ENCODE results near the gene RASA3.

Gene RASA3

DNA sequence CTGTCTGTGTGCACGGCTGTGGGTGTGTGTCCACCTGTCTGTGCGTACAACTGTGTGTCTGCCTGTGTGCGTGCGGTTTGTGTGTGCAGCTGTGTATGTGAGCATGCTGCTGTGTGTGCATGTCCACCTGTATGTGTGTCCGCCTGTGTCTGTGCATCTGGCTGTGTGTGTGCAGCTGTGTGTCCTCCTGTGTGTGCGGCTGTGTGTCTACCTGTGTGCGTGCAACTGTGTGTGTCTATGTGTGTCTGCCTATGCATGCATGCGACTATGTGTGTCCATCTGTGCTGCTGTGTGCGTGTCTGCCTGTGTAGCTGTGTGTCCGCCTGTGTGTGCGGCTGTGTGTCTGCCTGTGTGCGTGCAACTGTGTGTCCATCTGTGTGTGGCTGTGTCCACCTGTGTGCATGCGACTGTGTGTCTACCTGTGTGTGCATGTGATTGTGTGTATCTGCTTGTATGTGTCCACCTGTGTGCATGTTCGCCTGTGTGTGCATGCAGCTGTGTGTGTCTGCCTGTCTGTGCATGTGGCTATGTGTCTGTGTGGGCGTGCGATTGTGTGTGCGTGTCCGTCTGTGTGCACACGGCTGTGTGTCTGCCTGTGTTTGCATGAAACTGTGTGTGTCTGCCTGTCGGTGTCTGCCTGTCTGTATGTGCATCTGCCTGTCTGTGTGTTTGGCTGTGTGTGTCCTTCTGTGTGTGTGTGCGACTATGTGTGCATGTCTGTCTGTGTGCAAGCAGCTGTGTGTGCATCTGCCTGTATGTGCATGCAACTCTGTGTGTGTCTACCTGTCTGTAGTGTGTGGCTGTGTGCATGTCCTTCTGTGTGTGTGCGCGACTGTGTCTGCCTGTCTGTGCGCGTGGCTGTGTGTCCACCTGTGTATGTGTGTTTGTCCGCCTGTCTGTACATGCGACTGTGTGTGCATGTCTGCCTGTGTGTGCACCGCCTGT is 101.5 kb downstream of the RASA3 start:
- DNase-seq (ENCODE audit: insufficient read length, low spot score) = no peak
- TF ChIP-seq, protein P1, sequence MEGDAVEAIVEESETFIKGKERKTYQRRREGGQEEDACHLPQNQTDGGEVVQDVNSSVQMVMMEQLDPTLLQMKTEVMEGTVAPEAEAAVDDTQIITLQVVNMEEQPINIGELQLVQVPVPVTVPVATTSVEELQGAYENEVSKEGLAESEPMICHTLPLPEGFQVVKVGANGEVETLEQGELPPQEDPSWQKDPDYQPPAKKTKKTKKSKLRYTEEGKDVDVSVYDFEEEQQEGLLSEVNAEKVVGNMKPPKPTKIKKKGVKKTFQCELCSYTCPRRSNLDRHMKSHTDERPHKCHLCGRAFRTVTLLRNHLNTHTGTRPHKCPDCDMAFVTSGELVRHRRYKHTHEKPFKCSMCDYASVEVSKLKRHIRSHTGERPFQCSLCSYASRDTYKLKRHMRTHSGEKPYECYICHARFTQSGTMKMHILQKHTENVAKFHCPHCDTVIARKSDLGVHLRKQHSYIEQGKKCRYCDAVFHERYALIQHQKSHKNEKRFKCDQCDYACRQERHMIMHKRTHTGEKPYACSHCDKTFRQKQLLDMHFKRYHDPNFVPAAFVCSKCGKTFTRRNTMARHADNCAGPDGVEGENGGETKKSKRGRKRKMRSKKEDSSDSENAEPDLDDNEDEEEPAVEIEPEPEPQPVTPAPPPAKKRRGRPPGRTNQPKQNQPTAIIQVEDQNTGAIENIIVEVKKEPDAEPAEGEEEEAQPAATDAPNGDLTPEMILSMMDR (IDR thresholded peaks at IDR 0.05; ENCODE audit: insufficient read depth, missing control alignments) = no peak
- FAIRE-seq = no peak

DNA sequence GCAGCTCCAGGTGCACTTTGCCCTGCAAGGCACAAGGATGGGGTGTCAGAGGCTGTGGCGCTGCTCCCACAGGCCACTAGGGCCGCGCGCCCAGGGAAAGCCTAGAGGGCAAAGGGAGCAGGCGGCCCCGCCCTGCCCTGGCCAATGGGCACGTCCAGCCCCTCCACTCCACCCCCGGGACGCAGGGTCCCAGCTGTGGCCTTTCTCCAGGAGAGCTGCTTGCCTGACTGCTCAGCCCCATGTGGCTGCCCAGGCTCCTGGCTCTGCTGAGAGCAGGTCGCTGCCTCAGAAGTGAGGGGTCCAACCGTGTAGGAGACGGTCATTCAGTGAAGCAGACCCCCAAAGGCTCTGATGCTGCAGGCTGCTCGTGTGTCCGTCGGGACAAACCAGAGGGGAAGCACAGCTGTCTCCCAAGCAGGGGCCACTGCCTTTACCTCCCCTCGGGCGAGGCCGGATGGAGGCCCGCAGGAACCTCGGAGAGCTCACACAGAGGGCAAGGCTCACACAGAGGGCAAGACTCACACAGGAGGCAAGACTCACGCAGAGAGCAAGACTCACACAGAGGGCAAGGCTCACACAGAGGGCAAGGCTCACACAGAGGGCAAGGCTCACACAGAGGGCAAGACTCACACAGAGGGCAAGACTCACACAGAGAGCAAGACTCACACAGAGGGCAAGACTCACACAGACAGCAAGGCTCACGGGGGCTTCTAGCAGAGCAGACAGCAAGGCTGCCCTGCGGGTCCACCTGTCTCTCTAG is 102.4 kb downstream of the RASA3 start:
- TF ChIP-seq, protein P1 (IDR thresholded peaks at IDR 0.05; ENCODE audit: insufficient read depth, missing control alignments) = no peak
- FAIRE-seq = no peak
- no peak for DNase-seq (ENCODE audit: insufficient read length, low spot score)

DNA sequence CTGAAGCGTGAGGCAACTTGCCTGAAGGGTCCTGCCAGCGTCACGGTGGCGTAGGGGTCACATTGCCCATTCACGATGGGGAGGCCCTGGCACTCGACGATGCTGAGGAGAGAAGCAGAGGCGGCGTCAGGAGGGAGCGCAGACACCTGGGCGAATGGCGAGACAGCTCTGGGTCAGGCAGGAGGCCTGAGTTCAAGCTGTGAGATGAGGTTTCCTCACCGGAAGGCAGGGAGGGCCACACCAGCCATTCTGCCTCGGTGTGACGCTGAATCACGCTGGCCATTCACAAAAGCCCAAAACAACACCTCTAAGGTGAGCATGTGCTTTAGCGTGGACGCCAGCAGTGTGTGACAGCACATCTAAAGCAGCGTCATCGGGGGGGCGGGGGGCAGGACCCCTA is 104.6 kb downstream of the RASA3 start:
- no peak for FAIRE-seq
- DNase-seq (ENCODE audit: insufficient read length, low spot score) = no peak
- TF ChIP-seq, protein P1 (IDR thresholded peaks at IDR 0.05; ENCODE audit: insufficient read depth, missing control alignments) = no peak

DNA sequence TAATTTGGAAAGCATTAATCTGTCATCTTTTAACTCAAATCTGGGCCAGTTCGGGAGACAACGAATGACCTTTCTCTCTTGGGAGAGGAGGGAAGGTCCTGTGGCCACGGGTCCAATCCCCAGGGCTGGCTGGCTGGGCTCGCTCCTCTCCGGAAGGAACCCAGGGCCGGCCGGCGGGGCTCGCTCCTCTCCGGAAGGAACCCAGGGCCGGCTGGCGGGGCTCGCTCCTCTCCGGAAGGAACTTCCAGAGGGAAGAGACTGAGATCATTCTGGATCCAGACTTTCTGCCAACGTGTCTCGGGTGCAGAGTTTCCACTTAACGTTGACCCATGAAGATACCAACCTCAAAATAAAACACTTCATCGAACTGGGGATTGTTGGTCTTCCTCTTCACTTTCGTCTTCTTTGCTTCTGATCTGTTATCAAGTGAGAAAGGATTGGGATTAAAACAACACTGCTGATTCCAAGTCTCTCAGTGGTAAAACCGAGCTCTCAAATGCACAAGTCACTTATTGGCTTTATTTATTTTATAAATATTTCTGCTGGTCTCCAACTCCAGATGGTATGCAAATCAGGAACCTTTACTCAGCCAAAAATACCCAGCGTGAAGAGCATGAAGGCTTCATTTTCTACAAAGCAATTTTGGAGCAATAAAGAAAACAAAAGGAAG is 105.2 kb downstream of the RASA3 start:
- FAIRE-seq = no peak
- no peak for DNase-seq (ENCODE audit: insufficient read length, low spot score)
- TF ChIP-seq, protein P1 (IDR thresholded peaks at IDR 0.05; ENCODE audit: insufficient read depth, missing control alignments) = no peak

DNA sequence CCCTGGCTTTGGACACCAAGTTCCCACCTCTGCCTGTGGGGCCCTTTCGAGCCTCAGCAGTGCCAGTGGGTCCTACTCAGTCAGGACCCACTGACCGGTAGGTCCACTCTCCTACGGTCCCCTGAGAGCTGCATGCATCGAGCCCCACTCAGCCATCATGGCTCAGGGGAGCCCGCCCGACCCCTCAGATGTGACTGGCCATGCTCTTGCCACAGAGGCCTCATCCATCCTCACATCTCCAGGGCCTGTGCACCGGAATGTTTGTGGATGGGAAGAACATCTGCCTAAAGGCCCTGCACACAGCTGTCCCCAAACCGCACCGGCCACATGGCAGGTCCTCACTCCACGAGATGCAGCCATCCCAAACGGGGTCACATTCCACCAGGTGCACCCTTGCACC is 105.9 kb downstream of the RASA3 start:
- TF ChIP-seq, protein P1 (IDR thresholded peaks at IDR 0.05; ENCODE audit: insufficient read depth, missing control alignments) = no peak
- DNase-seq (ENCODE audit: insufficient read length, low spot score) (no peak), FAIRE-seq (no peak)

DNA sequence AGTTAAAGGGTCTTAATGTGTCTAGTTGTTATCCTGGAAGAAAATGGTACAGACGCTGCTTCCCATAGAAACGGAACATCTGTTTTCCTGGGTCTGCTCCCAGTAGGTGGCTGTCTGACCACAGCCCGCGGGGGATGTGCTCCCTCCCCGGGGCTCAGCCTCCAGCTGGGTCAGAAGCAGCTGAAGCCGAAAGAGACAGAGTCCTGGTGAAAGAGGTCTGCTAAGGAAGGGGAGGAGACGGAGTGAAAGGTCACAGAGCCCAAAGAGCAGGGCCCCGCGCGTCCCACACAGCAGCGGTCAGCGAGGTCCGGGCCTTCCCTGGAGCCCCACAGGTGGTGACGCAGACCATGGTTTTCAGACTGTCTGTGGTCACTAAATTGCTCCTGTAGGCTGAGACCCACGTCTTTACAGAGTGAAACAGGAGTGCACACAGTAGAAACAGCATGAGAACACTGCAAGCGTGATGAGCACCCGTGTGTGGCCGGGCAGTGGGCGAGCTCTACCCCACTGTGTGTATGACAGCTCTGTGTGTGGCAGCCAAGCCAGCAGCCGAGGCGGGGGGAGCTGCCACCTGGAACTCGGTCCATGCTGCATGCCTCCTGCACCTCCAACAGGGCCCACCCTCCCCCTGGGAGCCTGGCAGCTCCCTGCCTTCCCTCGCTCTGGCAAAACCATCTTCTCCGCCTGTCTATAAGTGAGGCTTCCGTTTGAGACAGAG is 106.5 kb downstream of the RASA3 start:
- DNase-seq (ENCODE audit: insufficient read length, low spot score) = no peak
- FAIRE-seq = no peak
- TF ChIP-seq, protein P1 (IDR thresholded peaks at IDR 0.05; ENCODE audit: insufficient read depth, missing control alignments) = no peak
